ENCODE measurements around the gene ST3GAL3.

DNA sequence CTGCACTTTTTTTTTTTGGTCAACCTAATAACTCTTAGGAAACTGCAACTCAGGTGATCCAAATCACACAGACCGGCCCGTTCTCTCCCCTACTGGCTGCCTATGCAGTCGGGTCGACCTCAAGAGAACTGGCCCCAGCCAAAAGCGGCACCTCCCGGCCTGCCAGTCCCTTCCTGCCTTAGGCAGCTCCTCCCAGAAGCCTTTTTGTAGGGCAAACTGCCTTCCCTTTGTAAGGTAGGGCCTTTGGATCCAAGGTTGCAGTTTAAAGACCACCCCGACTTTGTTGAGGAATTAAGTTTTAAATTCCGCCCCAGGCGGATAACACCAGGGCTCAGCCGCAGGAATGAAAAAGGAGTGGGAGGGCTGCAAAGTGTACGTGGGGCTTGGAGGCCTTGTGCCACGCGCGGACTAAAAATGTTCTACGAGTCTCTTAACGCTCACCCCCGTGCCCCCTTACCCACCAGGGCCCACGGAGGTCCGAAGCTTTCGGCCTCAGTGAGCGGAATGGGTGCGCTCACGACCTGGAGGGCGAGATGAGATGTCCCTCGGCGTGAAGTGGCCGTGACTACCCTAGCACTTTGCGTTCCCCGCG lies 642 bp upstream of the ST3GAL3 start:
- TF ChIP-seq POLR2AphosphoS5 (IDR thresholded peaks at IDR 0.05): no peak
- TF ChIP-seq, protein P1, sequence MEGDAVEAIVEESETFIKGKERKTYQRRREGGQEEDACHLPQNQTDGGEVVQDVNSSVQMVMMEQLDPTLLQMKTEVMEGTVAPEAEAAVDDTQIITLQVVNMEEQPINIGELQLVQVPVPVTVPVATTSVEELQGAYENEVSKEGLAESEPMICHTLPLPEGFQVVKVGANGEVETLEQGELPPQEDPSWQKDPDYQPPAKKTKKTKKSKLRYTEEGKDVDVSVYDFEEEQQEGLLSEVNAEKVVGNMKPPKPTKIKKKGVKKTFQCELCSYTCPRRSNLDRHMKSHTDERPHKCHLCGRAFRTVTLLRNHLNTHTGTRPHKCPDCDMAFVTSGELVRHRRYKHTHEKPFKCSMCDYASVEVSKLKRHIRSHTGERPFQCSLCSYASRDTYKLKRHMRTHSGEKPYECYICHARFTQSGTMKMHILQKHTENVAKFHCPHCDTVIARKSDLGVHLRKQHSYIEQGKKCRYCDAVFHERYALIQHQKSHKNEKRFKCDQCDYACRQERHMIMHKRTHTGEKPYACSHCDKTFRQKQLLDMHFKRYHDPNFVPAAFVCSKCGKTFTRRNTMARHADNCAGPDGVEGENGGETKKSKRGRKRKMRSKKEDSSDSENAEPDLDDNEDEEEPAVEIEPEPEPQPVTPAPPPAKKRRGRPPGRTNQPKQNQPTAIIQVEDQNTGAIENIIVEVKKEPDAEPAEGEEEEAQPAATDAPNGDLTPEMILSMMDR (IDR thresholded peaks at IDR 0.05): no peak
- TF ChIP-seq POLR2A (IDR thresholded peaks at IDR 0.05): no peak
- no peak for TF ChIP-seq EP300 (IDR thresholded peaks at IDR 0.05)
